ENCODE measurements around the gene OTOG.

The OTOG gene

DNA sequence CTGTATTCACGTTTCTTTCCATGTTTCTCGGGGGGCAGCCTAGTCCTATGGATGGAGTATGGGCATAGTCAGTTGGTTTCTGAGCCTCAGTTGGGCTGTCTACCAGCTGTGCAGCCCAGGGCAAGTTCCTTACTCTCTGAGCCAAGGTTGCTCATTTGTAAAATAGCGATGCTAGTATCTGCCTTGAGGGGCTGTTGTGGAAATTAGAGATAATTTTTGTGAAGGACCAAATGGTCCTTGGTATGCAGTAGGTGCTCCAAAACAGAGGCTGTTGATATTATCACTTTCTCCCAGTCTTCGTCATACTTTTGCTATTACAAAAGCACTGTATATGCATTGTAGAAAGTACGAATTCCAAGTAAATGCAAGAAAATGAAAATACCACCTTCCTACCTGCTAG lies 89.7 kb downstream of the OTOG start:
- ChIA-PET CTCF (no interaction called here), POLR2A (no interaction called here)
- DNase-seq (ENCODE audit: extremely low spot score), result no peak
- TF ChIP-seq, protein P1, sequence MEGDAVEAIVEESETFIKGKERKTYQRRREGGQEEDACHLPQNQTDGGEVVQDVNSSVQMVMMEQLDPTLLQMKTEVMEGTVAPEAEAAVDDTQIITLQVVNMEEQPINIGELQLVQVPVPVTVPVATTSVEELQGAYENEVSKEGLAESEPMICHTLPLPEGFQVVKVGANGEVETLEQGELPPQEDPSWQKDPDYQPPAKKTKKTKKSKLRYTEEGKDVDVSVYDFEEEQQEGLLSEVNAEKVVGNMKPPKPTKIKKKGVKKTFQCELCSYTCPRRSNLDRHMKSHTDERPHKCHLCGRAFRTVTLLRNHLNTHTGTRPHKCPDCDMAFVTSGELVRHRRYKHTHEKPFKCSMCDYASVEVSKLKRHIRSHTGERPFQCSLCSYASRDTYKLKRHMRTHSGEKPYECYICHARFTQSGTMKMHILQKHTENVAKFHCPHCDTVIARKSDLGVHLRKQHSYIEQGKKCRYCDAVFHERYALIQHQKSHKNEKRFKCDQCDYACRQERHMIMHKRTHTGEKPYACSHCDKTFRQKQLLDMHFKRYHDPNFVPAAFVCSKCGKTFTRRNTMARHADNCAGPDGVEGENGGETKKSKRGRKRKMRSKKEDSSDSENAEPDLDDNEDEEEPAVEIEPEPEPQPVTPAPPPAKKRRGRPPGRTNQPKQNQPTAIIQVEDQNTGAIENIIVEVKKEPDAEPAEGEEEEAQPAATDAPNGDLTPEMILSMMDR (IDR thresholded peaks at IDR 0.05; ENCODE audit: control extremely low read depth, extremely low read depth, low read depth, missing control alignments), result no peak

DNA sequence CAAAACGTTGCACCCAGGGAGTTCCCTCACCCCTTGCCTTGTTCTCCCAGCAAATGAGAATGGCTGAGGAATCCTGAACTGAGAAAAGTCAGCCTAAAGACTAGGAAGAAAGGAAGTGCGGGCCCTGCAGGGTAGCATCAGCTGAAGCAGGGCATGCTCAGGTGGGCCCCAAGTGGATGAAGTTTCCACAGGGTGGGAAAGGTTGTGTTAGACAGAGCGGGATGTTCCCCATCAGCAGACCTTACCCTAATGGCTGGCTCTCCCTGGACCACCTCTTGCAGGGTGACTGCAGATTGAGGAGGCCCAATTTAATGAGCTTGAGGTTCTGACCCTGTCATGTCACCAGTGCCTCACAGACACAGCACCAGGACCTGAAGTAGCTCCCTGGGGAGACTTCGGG lies 90.8 kb downstream of the OTOG start:
- ChIA-PET POLR2A (no interaction called here), CTCF (no interaction called here)
- TF ChIP-seq, protein P1 (IDR thresholded peaks at IDR 0.05; ENCODE audit: control extremely low read depth, extremely low read depth, low read depth, missing control alignments), result no peak
- DNase-seq (ENCODE audit: extremely low spot score), result no peak

DNA sequence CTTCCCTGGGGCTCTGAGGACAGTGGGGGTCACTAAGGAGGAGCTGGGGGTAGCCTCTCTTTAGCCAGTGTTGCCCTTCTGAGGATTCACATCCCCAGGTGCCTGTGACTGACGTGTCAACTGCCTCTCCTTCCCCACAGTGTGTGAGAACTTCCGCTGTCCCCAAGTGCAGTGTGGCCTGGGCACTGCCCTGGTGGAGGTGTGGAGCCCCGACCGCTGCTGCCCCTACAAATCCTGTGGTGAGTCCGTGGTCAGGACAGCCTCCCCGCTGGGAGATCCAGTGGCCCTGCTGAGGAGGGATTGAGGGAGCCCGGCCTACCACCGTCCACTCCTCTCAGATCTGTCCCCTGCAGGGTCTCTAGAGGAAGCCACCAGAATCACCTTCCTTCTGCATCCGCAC lies 91.3 kb downstream of the OTOG start:
- POLR2A ChIA-PET, result no interaction called here
- peak; percentile 9 for DNase-seq (ENCODE audit: extremely low spot score)
- CTCF ChIA-PET, result no interaction called here
- TF ChIP-seq, protein P1 (IDR thresholded peaks at IDR 0.05; ENCODE audit: control extremely low read depth, extremely low read depth, low read depth, missing control alignments), result no peak

DNA sequence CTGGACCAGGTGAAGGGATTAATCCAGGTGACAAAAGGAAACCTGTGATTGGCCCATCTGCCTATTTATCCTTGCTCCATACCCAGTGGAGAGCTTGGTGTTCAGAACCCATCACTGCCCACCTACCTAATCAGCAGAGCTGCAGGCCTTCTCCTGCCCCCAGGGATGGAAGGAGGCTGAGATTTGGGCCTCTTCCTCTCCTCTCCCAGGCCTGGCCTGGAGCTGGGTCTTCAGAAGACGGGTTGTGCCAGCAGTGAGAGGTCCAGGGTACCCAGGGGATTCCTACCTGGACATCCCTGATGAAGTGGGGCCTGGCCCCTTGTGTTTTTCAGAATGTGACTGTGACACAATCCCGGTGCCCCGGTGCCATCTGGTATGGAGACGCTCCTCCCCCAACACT lies 92.0 kb downstream of the OTOG start:
- peak; percentile 3 for DNase-seq (ENCODE audit: extremely low spot score)
- CTCF ChIA-PET, result no interaction called here
- POLR2A ChIA-PET, result no interaction called here
- TF ChIP-seq, protein P1 (IDR thresholded peaks at IDR 0.05; ENCODE audit: control extremely low read depth, extremely low read depth, low read depth, missing control alignments), result no peak

DNA sequence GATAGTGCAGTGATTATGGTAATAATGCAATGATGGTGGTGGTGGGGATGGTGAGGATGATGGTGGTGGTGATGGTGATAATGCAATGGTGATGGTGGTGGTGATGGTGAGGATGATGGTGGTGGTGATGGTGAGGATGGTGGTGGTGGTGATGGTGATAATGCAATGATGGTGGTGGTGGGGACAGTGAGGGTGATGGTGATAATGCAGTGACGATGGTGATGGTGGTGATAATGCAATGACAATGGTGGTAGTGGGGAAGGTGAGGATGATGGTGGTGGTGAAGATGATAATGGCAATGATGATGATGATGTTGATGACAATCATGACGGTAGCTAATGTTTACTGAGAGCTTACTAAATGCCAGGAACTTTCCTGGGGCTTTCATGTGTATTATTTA lies 92.7 kb downstream of the OTOG start:
- no peak for DNase-seq (ENCODE audit: extremely low spot score)
- TF ChIP-seq, protein P1 (IDR thresholded peaks at IDR 0.05; ENCODE audit: control extremely low read depth, extremely low read depth, low read depth, missing control alignments), result no peak
- ChIA-PET CTCF (no interaction called here), POLR2A (no interaction called here)

DNA sequence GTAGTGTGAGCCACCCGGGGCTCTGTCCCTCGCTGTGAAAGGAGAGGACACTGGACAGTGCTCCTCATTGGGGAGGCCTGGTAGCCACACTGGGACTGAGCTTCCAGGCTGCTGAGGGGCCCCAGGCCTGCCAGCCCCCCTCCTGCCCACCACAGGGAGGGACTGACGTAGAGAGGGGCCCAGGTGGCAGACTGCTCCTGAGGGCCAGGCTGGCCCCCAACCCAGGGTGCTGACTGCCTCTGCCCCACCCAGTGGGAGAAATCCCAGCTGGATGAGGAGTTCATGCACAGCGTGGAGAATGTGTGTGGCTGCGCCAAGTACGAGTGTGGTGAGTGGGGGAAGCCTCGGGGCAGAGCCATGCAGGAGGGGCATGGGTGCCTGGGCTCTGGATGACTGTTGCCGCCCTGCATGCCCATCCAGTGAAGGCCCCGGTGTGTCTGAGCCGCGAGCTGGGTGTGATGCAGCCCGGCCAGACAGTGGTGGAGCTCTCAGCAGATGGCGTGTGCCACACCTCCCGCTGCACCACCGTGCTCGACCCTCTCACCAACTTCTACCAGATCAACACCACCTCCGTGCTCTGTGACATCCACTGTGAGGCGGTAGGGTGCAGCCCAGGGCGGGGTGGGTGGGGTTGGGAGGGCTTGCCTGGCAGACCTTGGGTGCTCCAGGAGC lies 93.6 kb downstream of the OTOG start:
- ChIA-PET CTCF (no interaction called here), POLR2A (no interaction called here)
- TF ChIP-seq, protein P1 (IDR thresholded peaks at IDR 0.05; ENCODE audit: control extremely low read depth, extremely low read depth, low read depth, missing control alignments), result no peak
- peak; percentile 8 for DNase-seq (ENCODE audit: extremely low spot score)

Data from GM10248 (cell line).